DOHH2 (cell line): ENCODE results near the gene PLEKHM3.

Source experiments
- H3F3A ChIP-seq: fragments of 200-600 bp; sonication (generic), shearing (Covaris generic); 2 replicates; pipeline ENCODE4 v1.6.0; 2016; ENCODE audit warnings: antibody characterized with exemption, mild to moderate bottlenecking; ENCODE audit not compliant: control insufficient read depth, insufficient read depth
- H3K27ac ChIP-seq: fragments of 200-600 bp; sonication (generic); 2 replicates; pipeline ENCODE4 v1.5.1; 2014; ENCODE audit warnings: low read depth, mild to moderate bottlenecking, low read length, moderate library complexity
- H3K27me3 ChIP-seq: fragments of 200-600 bp; sonication (generic); 2 replicates; pipeline ENCODE4 v1.6.1; 2014; ENCODE audit warnings: mild to moderate bottlenecking, low read length, mixed read lengths; ENCODE audit not compliant: control insufficient read depth
- H3K36me3 ChIP-seq: fragments of 200-600 bp; sonication (generic); 2 replicates; pipeline ENCODE4 v1.6.1; 2014; ENCODE audit warnings: mild to moderate bottlenecking, low read length, moderate library complexity, mixed read lengths; ENCODE audit not compliant: control insufficient read depth
- H3K4me1 ChIP-seq: fragments of 200-600 bp; sonication (generic); 2 replicates; pipeline ENCODE4 v1.6.1; 2014; ENCODE audit warnings: mild to moderate bottlenecking, low read length, mixed read lengths; ENCODE audit not compliant: control insufficient read depth
- H3K4me2 ChIP-seq: fragments of 200-600 bp; sonication (generic); 2 replicates; pipeline ENCODE4 v1.6.0; 2014; ENCODE audit warnings: mild to moderate bottlenecking, low read length, moderate library complexity
- H3K4me3 ChIP-seq: fragments of 200-600 bp; sonication (generic); 2 replicates; pipeline ENCODE4 v1.5.1; 2014; ENCODE audit warnings: mild to moderate bottlenecking, low read length, mixed read lengths
- H3K79me2 ChIP-seq: fragments of 200-600 bp; sonication (generic); 2 replicates; pipeline ENCODE4 v1.6.1; 2014; ENCODE audit warnings: mild to moderate bottlenecking, low read length, mixed read lengths; ENCODE audit not compliant: control insufficient read depth
- H3K9me2 ChIP-seq: fragments of 200-600 bp; sonication (generic); replicated peaks from 2 replicates; pipeline ENCODE4 v1.6.1; 2014; ENCODE audit warnings: mild to moderate bottlenecking, low read length, mixed read lengths; ENCODE audit not compliant: control insufficient read depth
- H3K9me3 ChIP-seq: fragments of 200-600 bp; sonication (generic); 2 replicates; pipeline ENCODE4 v1.6.1; 2014; ENCODE audit warnings: antibody characterized with exemption, low read length, mixed read lengths; ENCODE audit not compliant: control insufficient read depth, insufficient read depth
- H4K20me1 ChIP-seq: fragments of 200-600 bp; sonication (generic); 2 replicates; pipeline ENCODE4 v1.6.0; 2014; ENCODE audit warnings: low read depth, mild to moderate bottlenecking, antibody characterized with exemption, low read length, moderate library complexity; ENCODE audit not compliant: control insufficient read depth, insufficient read depth
- EZH2phosphoT487 ChIP-seq: fragments of 200-600 bp; sonication (generic); IDR thresholded peaks from 2 replicates; pipeline ENCODE4 v1.6.1; 2017; ENCODE audit warnings: borderline replicate concordance, mild to moderate bottlenecking, antibody characterized with exemption, low read length, moderate library complexity, mixed read lengths
- TF ChIP-seq, protein P1 (sequence below): fragments of 200-600 bp; sonication (generic); IDR thresholded peaks from one replicate; pipeline ENCODE4 v1.5.1; 2014; ENCODE audit warnings: antibody characterized with exemption, mild to moderate bottlenecking, low read depth, low read length; ENCODE audit not compliant: poor library complexity, severe bottlenecking

PLEKHM3 gene

DNA sequence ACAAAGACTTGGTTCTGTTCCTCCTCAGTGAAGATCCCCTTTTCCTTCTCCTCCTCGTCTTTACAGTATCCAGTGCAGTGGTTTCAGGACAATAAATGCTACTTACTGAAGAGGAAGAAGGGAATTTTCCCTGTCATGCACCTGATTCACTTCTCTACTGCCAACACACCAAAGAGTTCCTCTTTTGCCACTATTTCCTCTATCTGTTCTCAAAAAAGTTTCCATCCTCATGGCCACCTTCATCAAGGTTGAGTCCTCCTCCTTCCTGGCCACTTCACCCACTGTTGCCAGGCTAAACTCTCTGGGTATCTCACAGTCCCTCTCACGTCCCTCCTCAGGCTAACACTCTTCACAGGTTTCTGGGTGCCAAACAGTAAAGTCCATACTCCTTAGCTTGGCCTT lies 41.7 kb downstream of the PLEKHM3 start:
- Histone ChIP-seq H4K20me1 (no peaks in the 10 kb centered on the region), H3F3A (no peaks in the 10 kb centered on the region), H3K27me3 (no peaks in the 10 kb centered on the region), H3K36me3 (no peaks in the 10 kb centered on the region), H3K4me3 (no peak overlapping the region), H3K27ac (no peak overlapping the region), H3K4me2 (no peak overlapping the region), H3K9me2 (no peaks in the 10 kb centered on the region), H3K79me2 (no peaks in the 10 kb centered on the region), H3K4me1 (peaks cover 6% of the 10 kb centered on the region), H3K9me3 (no peaks in the 10 kb centered on the region)
- TF ChIP-seq, protein P1, sequence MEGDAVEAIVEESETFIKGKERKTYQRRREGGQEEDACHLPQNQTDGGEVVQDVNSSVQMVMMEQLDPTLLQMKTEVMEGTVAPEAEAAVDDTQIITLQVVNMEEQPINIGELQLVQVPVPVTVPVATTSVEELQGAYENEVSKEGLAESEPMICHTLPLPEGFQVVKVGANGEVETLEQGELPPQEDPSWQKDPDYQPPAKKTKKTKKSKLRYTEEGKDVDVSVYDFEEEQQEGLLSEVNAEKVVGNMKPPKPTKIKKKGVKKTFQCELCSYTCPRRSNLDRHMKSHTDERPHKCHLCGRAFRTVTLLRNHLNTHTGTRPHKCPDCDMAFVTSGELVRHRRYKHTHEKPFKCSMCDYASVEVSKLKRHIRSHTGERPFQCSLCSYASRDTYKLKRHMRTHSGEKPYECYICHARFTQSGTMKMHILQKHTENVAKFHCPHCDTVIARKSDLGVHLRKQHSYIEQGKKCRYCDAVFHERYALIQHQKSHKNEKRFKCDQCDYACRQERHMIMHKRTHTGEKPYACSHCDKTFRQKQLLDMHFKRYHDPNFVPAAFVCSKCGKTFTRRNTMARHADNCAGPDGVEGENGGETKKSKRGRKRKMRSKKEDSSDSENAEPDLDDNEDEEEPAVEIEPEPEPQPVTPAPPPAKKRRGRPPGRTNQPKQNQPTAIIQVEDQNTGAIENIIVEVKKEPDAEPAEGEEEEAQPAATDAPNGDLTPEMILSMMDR = no peak
- TF ChIP-seq EZH2phosphoT487 = no peak

DNA sequence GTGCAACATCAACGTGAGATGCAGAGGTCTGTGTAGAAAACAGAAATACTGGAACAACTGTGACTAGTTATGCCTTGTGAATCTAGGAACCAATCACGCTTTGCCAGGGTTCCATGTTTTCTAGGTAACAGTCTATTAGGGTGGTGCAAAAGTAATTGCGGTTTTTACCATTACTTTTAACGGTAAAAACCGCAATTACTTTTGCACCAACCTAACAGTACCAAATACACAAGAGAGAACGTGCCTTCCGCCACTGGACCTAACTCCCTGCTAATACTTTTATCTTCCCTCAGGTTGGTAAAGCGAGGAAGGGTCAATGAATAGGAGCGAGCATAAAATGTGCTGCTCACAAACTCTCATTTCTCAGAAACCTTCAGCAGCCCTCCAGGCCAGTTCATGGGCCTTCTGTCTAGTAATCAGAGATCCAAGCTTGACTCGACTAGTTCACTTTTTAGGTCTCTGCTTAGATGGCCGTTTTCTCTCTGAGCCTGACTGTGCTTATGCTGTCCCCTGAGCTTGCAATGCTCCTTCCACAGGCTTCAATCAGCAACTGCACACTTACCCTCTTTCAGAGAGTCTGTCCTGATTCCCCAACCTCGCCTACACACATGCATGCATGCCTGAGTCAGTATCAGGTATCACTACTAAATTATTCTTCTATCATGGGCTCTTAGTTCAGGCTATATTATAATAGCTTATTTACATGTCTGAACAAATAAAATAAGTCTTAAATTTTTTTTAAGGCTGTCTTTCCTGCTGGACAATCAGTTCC lies 47.0 kb downstream of the PLEKHM3 start:
- Histone ChIP-seq H3K27ac (no peak overlapping the region), H3K27me3 (no peaks in the 10 kb centered on the region), H3K4me2 (no peak overlapping the region), H3K4me3 (no peak overlapping the region), H3K79me2 (no peaks in the 10 kb centered on the region), H3K36me3 (no peaks in the 10 kb centered on the region), H3K9me2 (no peaks in the 10 kb centered on the region), H3K9me3 (no peaks in the 10 kb centered on the region), H3F3A (no peaks in the 10 kb centered on the region), H4K20me1 (no peaks in the 10 kb centered on the region), H3K4me1 (peaks cover under 1% of the 10 kb centered on the region)
- TF ChIP-seq, protein P1 = no peak
- no peak for TF ChIP-seq EZH2phosphoT487

DNA sequence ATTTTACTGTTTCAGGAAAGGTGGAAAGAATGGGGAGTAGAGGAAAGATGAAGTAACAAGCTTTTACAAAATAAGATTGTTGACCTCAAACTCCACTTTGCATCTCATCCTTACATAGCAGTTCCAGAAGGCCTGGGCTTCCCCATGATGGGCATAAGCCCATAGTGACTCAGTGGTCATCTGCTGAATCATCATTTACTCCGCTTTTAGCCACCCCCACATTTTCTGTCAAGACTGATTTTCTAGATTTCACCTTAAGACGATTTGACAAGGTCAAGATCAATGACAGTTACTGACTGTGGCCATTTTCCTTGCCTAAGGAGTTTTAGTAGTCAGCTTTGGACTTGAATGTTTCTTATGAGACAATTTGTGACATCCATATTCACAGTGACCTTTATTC lies 49.4 kb downstream of the PLEKHM3 start:
- Histone ChIP-seq H3K9me3 (no peaks in the 10 kb centered on the region), H3K4me2 (no peak overlapping the region), H3K79me2 (no peaks in the 10 kb centered on the region), H3F3A (no peaks in the 10 kb centered on the region), H3K9me2 (no peaks in the 10 kb centered on the region), H3K36me3 (no peaks in the 10 kb centered on the region), H3K4me1 (no peaks in the 10 kb centered on the region), H3K4me3 (no peak overlapping the region), H3K27ac (no peak overlapping the region), H4K20me1 (no peaks in the 10 kb centered on the region), H3K27me3 (no peaks in the 10 kb centered on the region)
- TF ChIP-seq, protein P1 = no peak
- no peak for TF ChIP-seq EZH2phosphoT487
